SK-N-SH treated with all-trans-retinoic acid at 6 μM for 48 hours (cell line): ENCODE results near the gene BICC1.

Source experiments
- ISL1 ChIP-seq: fragments of 250-450 bp; sonication (Bioruptor Pico); IDR thresholded peaks from 2 replicates; pipeline ENCODE4 v2.1.2; 2022; ENCODE audit warnings: mild to moderate bottlenecking, moderate library complexity
- RARB ChIP-seq: fragments of 250-450 bp; sonication (Bioruptor Pico); IDR thresholded peaks from 2 replicates; pipeline ENCODE4 v1.8.0; 2021; ENCODE audit warnings: mild to moderate bottlenecking, moderate library complexity
- SNAI2 ChIP-seq: fragments of 250-450 bp; sonication (Bioruptor Pico); IDR thresholded peaks from 2 replicates; pipeline ENCODE4 v1.5.0; 2020; ENCODE audit warnings: mild to moderate bottlenecking, moderate library complexity
- TOX ChIP-seq: fragments of 250-450 bp; sonication (Bioruptor Pico); IDR thresholded peaks from 2 replicates; pipeline ENCODE4 v1.8.0; 2021; ENCODE audit warnings: mild to moderate bottlenecking, moderate library complexity, borderline replicate concordance
- ZC3H10 ChIP-seq: fragments of 250-450 bp; sonication (Bioruptor Pico); IDR thresholded peaks from 2 replicates; pipeline ENCODE4 v1.5.1; 2021; ENCODE audit warnings: mild to moderate bottlenecking, moderate library complexity
- ZFP30 ChIP-seq: fragments of 450-650 bp; formaldehyde crosslinking; IDR thresholded peaks from 2 replicates; pipeline ENCODE4 v1.5.0; 2022; ENCODE audit warnings: mild to moderate bottlenecking, moderate library complexity
- ZNF565 ChIP-seq: fragments of 450-650 bp; formaldehyde crosslinking; conservative IDR thresholded peaks from 2 replicates; pipeline ENCODE4 v1.5.0; 2020; ENCODE audit warnings: low read depth, mild to moderate bottlenecking, moderate library complexity
- ZNF70 ChIP-seq: fragments of 450-650 bp; formaldehyde crosslinking; IDR thresholded peaks from 2 replicates; pipeline ENCODE4 v1.5.0; 2020; ENCODE audit warnings: mild to moderate bottlenecking, moderate library complexity
- ZNF8 ChIP-seq: fragments of 450-650 bp; formaldehyde crosslinking; IDR thresholded peaks from 2 replicates; pipeline ENCODE4 v1.5.0; 2020; ENCODE audit warnings: mild to moderate bottlenecking, moderate library complexity
- TF ChIP-seq, protein P1 (sequence below): fragments of 250-450 bp; sonication (Bioruptor Pico); IDR thresholded peaks from 2 replicates; pipeline ENCODE4 v1.5.1; 2020; ENCODE audit warnings: low read depth, mild to moderate bottlenecking, moderate library complexity
- TF ChIP-seq, protein P2 (sequence below): fragments of 250-450 bp; sonication (Bioruptor Pico); IDR thresholded peaks from 2 replicates; pipeline ENCODE4 v1.5.0; 2020; ENCODE audit warnings: mild to moderate bottlenecking, moderate library complexity
- TF ChIP-seq, protein P3 (sequence below): fragments of 250-450 bp; sonication (Bioruptor Pico); IDR thresholded peaks from 2 replicates; pipeline ENCODE4 v1.8.0; 2020; ENCODE audit warnings: mild to moderate bottlenecking, moderate library complexity, borderline replicate concordance

DNA sequence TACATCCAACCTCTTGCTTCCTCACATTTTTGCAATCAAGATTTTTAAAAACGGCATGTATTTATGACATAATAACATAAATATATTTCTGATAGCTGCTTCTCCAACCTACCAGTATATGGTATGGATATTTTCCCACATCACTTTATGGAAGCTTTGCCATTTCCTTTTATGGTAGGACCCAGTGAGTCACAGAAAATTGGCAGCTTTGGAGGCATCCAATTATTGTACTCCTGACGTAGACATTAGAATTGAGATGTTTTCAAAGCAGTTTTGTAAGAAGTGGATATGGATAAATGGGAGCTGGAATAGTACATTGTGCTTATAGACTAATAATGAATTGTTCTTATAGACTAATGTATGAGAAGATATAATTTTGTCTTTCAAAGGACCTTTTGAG is 23.8 kb upstream of the BICC1 start:
- TF ChIP-seq RARB (no peak), TOX (CRISPR knock-in tag) (no peak), ZNF70 (no peak), ZFP30 (no peak), ZC3H10 (CRISPR knock-in tag) (no peak), ZNF8 (CRISPR knock-in tag) (no peak), ISL1 (CRISPR knock-in tag) (no peak), SNAI2 (no peak), ZNF565 (CRISPR knock-in tag) (no peak)
- TF ChIP-seq, protein P1, sequence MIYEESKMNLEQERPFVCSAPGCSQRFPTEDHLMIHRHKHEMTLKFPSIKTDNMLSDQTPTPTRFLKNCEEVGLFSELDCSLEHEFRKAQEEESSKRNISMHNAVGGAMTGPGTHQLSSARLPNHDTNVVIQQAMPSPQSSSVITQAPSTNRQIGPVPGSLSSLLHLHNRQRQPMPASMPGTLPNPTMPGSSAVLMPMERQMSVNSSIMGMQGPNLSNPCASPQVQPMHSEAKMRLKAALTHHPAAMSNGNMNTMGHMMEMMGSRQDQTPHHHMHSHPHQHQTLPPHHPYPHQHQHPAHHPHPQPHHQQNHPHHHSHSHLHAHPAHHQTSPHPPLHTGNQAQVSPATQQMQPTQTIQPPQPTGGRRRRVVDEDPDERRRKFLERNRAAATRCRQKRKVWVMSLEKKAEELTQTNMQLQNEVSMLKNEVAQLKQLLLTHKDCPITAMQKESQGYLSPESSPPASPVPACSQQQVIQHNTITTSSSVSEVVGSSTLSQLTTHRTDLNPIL (CRISPR knock-in tag), result no peak
- TF ChIP-seq, protein P2, sequence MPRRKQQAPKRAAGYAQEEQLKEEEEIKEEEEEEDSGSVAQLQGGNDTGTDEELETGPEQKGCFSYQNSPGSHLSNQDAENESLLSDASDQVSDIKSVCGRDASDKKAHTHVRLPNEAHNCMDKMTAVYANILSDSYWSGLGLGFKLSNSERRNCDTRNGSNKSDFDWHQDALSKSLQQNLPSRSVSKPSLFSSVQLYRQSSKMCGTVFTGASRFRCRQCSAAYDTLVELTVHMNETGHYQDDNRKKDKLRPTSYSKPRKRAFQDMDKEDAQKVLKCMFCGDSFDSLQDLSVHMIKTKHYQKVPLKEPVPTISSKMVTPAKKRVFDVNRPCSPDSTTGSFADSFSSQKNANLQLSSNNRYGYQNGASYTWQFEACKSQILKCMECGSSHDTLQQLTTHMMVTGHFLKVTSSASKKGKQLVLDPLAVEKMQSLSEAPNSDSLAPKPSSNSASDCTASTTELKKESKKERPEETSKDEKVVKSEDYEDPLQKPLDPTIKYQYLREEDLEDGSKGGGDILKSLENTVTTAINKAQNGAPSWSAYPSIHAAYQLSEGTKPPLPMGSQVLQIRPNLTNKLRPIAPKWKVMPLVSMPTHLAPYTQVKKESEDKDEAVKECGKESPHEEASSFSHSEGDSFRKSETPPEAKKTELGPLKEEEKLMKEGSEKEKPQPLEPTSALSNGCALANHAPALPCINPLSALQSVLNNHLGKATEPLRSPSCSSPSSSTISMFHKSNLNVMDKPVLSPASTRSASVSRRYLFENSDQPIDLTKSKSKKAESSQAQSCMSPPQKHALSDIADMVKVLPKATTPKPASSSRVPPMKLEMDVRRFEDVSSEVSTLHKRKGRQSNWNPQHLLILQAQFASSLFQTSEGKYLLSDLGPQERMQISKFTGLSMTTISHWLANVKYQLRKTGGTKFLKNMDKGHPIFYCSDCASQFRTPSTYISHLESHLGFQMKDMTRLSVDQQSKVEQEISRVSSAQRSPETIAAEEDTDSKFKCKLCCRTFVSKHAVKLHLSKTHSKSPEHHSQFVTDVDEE, result no peak
- TF ChIP-seq, protein P3, sequence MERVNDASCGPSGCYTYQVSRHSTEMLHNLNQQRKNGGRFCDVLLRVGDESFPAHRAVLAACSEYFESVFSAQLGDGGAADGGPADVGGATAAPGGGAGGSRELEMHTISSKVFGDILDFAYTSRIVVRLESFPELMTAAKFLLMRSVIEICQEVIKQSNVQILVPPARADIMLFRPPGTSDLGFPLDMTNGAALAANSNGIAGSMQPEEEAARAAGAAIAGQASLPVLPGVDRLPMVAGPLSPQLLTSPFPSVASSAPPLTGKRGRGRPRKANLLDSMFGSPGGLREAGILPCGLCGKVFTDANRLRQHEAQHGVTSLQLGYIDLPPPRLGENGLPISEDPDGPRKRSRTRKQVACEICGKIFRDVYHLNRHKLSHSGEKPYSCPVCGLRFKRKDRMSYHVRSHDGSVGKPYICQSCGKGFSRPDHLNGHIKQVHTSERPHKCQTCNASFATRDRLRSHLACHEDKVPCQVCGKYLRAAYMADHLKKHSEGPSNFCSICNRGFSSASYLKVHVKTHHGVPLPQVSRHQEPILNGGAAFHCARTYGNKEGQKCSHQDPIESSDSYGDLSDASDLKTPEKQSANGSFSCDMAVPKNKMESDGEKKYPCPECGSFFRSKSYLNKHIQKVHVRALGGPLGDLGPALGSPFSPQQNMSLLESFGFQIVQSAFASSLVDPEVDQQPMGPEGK, result no peak
